Right forelimb (tissue), 1 donor: Measurements from ENCODE around the gene MRPL38.

Experiments used
- DNase-seq: peaks from one replicate; pipeline ENCODE4 v3.0.0-alpha.2; 2018

MRPL38 gene

DNA sequence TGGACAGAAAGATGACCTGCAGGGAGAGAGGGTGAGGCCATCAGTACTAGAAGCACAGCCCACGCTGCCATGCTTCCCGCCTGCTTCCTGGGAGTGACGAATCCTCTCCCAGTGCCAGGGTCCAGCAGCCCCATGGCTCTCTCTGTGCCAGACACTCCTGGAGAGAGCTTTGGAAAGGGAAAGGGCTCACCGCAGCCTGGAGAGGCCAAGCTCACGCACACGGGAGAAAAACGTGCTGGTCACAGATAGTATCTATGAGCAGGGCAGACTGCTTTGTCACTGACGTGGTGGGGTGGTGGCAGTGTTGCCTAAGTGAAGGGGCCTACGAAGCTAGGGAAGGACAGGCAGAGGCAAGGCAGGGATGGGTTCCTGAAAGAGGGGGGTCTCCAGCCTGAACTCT, 55.0 kb downstream of the MRPL38 start:
- no peak for DNase-seq

DNA sequence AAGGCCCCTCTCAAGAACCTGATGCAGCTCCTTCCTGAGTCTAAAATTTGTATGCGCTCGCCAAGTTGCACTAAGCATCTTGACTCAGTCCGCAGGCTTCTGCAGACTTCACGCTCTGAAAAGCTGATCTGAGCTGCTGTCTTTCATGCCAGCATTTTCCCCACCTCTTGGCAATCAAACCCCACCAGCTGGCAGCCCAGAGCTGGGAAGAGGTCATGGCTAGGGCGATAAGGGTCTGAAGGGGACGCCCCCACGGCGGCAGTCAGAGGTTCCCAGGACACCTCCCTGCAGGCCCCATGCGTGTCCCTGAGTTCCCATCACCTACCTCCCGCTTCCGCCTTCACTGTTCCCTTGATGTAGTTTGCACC, 55.4 kb downstream of the MRPL38 start:
- DNase-seq, result no peak
